Mucosa of stomach (tissue), 1 donor: Measurements from ENCODE around the gene ZDHHC24.
A peak's percentile ranks its signal among the peaks of the same experiment; 100 is the strongest.

Source experiments
- H3K27me3 ChIP-seq: one replicate; pipeline ENCODE4 v1.7.0; 2013; ENCODE audit warnings: mild to moderate bottlenecking, low read length; ENCODE audit not compliant: control insufficient read depth, insufficient read depth
- H3K36me3 ChIP-seq: one replicate; pipeline ENCODE4 v1.7.0; 2013; ENCODE audit warnings: low read length; ENCODE audit not compliant: control insufficient read depth, insufficient read depth
- H3K4me1 ChIP-seq: one replicate; pipeline ENCODE4 v1.7.0; 2013; ENCODE audit warnings: mild to moderate bottlenecking, low read length; ENCODE audit not compliant: control insufficient read depth, insufficient read depth
- H3K4me3 ChIP-seq: one replicate; pipeline ENCODE4 v1.7.0; 2013; ENCODE audit warnings: low read length
- H3K9ac ChIP-seq: one replicate; pipeline ENCODE4 v1.7.0; 2013; ENCODE audit warnings: mild to moderate bottlenecking, low read length, moderate library complexity
- H3K9me3 ChIP-seq: one replicate; pipeline ENCODE4 v1.7.0; 2013; ENCODE audit warnings: mild to moderate bottlenecking, low read length, moderate library complexity; ENCODE audit not compliant: control insufficient read depth
- donor health status: Pancreatic carcinoma.

The ZDHHC24 gene

DNA sequence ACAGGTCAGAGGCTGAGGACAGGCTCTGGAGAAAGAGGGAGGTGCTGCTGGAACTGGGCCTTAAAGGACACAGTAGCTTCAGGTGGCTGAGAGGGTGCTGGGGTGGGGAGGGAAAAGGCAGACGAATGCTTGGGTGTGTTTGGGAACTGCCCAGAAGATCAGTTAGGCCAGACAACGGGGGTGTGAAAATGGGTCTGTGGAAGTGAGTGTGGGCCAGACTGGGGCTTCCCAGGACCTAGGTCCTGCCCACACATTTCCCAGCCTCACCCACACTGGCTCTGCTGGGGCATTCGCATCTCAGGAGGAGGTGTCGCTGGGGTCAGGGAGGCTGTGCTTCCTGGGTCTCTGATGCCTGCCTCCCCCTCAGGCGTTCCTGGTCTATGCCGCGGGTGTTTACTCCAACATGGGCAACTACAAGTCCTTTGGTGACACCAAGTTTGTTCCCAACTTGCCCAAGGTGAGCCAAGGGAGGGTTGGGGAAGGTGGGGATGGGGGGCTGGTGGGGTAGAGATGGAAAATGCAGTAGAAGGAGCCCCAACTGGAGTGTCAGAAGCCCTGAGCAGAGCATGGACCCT is 61.0 kb downstream of the ZDHHC24 start:
- Histone ChIP-seq H3K36me3 (no peaks in the 10 kb centered on the region), H3K9me3 (no peaks in the 10 kb centered on the region), H3K4me1 (peaks cover 7% of the 10 kb centered on the region), H3K9ac (no peak overlapping the region), H3K4me3 (no peak overlapping the region), H3K27me3 (no peaks in the 10 kb centered on the region)

GRCh38 chr11:66480117-66480938 is 65.5 kb downstream of the ZDHHC24 start, which contains the start of gene DPP3:
Gene DPP3 (plus strand): TSS chr11:66480434. CDS start chr11:66482201, 1,767 bp downstream.
- Histone ChIP-seq H3K9me3 (no peaks in the 10 kb centered on the region), H3K9ac (peak within 1 kb of the TSS; percentile 79), H3K4me1 (peaks cover 15% of the 10 kb centered on the region), H3K27me3 (no peaks in the 10 kb centered on the region), H3K36me3 (no peaks in the 10 kb centered on the region), H3K4me3 (peak within 1 kb of the TSS; percentile 65)

DNA sequence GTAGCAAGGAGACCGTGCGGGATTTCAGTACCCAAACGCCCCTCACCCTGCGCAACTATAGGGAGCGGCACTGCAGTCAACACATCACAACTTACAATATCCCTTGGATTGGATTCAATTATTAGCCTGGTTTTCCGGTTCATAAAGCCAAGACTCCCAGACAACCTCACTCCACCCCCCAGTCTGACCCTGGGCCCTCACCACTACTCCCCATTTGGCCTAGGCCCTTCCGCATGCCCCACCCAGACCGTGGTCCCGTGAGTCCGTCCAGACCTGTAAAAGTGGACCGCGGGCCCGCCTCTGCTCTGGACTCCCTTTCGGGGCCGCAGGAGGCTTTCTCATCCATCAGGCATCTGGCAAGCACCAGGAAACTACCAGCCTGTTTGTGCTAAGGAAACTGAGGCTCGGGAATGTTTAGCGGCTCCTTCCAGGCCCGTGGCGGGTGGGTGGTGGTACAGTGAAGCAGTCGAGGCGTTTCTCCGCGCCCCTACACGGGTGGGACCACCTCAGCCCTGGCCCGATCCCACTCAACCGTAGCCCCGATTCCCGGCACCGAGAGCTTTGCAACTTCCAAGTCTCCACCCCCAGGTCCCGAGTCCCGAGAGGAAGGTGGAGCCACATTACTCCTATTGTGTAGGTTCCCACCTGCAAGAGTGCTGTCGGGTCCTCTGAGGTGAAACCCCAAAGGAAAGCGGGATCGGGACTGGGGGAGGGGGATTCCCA is 66.3 kb downstream of the ZDHHC24 start:
- no peaks in the 10 kb centered on the region for H3K9me3 ChIP-seq
- peak overlapping the region; percentile 79 for H3K9ac ChIP-seq
- H3K4me3 ChIP-seq: peak overlapping the region; percentile 65
- no peaks in the 10 kb centered on the region for H3K27me3 ChIP-seq
- H3K4me1 ChIP-seq: peaks cover 15% of the 10 kb centered on the region
- no peaks in the 10 kb centered on the region for H3K36me3 ChIP-seq

- H3K4me1 ChIP-seq: peaks cover 15% of the 10 kb centered on the region
- H3K4me3 ChIP-seq: peak overlapping the region; percentile 65
- H3K9ac ChIP-seq: peak overlapping the region; percentile 79
Observed at GRCh38 chr11:66478729-66479393, 67.0 kb downstream of the ZDHHC24 start.

GRCh38 chr11:66477263-66478201 is 68.3 kb downstream of the ZDHHC24 start:
- no peaks in the 10 kb centered on the region for H3K36me3 ChIP-seq
- H3K9me3 ChIP-seq: no peaks in the 10 kb centered on the region
- H3K9ac ChIP-seq: no peak overlapping the region
- no peaks in the 10 kb centered on the region for H3K27me3 ChIP-seq
- peaks cover 15% of the 10 kb centered on the region for H3K4me1 ChIP-seq
- H3K4me3 ChIP-seq: no peak overlapping the region

More at GRCh38 chr11:66478729-66479393, 67.0 kb downstream of the ZDHHC24 start:
- Histone ChIP-seq H3K36me3 (no peaks in the 10 kb centered on the region), H3K9me3 (no peaks in the 10 kb centered on the region), H3K27me3 (no peaks in the 10 kb centered on the region)

DNA sequence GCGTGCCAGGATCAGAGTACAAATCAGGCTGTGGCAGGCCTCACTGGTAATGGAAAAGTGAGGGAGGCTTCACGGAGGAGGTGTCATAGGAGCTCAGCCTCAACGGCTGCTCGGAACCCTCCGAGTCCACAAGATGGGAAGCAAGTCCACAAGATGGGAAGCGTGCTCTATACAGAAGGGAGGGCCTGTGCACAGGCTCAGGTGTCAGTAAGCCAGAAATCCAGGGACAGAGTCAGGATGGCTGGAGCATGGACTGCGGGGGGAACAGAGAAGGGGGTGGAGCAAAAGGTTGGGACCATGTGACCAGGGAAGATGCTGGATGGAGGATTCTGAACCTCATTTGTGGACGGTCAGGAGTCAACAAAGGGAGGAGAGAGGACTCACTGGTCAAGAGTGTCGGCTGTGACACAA is 69.0 kb downstream of the ZDHHC24 start:
- no peak overlapping the region for H3K4me3 ChIP-seq
- no peaks in the 10 kb centered on the region for H3K27me3 ChIP-seq
- no peak overlapping the region for H3K9ac ChIP-seq
- H3K4me1 ChIP-seq: peaks cover 15% of the 10 kb centered on the region
- no peaks in the 10 kb centered on the region for H3K36me3 ChIP-seq
- H3K9me3 ChIP-seq: no peaks in the 10 kb centered on the region

DNA sequence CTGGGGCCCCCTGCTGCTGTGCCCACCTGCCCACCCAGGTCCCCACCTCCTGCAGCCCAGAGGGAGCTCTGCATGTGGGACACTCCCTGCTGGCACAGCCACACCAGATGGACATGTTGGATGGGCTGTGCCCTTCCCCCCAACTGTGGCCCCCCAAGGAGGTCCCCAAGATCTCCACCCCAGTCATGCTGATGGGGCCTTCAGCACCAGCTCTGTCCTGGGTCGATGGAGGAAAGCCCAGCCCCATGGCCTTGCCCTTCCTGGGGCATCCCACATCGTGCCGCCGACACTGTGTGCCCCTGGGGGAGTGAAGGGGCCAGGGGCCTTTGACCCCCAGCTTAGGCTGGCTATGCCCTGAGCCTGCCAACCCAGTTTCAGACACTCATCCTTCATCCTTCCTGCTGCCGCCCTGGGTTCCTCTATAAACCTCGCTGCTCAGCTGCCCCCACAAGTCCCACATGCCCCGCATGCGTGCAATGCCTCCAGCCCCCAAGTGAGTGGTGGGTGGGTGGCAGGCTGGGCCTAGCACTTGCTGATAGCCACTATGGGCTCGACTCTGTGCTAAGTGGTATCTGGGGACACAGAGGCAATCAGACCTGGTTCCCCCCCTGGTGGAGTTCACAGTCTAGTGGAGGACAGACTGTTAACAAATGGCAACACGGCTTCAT is 69.5 kb downstream of the ZDHHC24 start:
- Histone ChIP-seq H3K27me3 (no peaks in the 10 kb centered on the region), H3K4me3 (no peak overlapping the region), H3K9ac (no peak overlapping the region), H3K9me3 (no peaks in the 10 kb centered on the region), H3K4me1 (peaks cover 15% of the 10 kb centered on the region), H3K36me3 (no peaks in the 10 kb centered on the region)

GRCh38 chr11:66475349-66476172 is 70.3 kb downstream of the ZDHHC24 start:
- peaks cover 8% of the 10 kb centered on the region for H3K4me1 ChIP-seq
- no peak overlapping the region for H3K9ac ChIP-seq
- no peak overlapping the region for H3K4me3 ChIP-seq
- no peaks in the 10 kb centered on the region for H3K36me3 ChIP-seq
- H3K27me3 ChIP-seq: no peaks in the 10 kb centered on the region
- no peaks in the 10 kb centered on the region for H3K9me3 ChIP-seq

DNA sequence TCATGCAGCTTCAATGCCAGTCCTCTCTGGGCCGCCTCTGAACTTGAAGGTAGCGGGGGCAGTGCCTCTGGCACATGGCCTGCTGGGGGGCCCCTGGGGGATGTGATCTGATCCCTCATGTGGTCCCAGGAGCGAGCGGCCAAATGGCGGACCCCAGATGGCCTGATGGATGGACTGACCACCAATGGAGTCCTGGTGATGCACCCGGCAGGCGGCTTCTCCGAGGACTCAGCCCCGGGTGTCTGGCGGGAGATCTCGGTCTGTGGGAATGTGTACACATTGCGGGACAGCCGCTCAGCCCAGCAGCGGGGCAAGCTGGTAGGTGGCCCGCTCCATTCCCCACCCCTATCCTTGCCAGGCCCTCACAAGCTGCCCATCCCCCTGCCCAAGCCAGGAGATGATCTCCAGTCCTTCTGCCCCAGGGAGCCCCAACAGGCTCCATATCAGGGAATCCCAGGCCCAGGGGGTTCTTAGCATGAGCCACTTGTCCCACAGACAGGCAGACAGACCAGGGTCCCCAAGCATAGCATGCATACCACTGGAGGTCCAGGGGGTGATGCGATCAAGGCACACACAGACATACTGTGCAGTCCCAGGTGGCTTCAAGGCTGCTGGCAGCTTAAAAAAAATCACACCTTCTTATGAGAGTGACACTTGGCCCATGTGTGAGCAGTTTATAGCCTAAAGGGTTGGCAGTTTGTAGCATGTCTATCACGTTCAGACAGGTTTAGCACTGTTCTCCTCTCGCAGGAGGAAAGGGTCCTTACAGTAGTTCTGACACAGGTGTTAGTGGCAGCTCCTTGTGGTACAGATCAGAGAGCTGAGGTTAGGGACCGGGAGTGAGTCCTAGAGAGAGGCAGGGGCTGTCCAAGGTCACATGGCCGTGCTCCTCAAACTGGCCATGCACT is 72.0 kb downstream of the ZDHHC24 start:
- no peaks in the 10 kb centered on the region for H3K36me3 ChIP-seq
- no peak overlapping the region for H3K9ac ChIP-seq
- no peaks in the 10 kb centered on the region for H3K4me1 ChIP-seq
- H3K9me3 ChIP-seq: no peaks in the 10 kb centered on the region
- no peak overlapping the region for H3K4me3 ChIP-seq
- H3K27me3 ChIP-seq: no peaks in the 10 kb centered on the region
